Stomach (tissue), 19 donors: Measurements from ENCODE around the gene BCAS3. TPM values are rescaled to one million over a fixed set of nuclear protein-coding genes. Genes with fewer than 3 reads are reported as not detected.

Experiments used
- DNase-seq, 2 donors: peaks; one replicate each; pipeline versions ENCODE4 v3.0.0 to v3.0.0-alpha.2; 2013 to 2019
- H3K27ac ChIP-seq, 5 donors: fragments of 200-600 bp in 4 of 5; sonication (generic) in 4 of 5; one replicate each; pipeline ENCODE4 v1.5.1; 2013 to 2019; ENCODE audit warnings: mild to moderate bottlenecking in 1 of 5, moderate library complexity in 1 of 5
- H3K27me3 ChIP-seq, 3 donors: fragments of 200-600 bp; sonication (generic); one replicate each; pipeline ENCODE4 v1.5.1; 2017 to 2019; ENCODE audit warnings: mixed run types in 1 of 3
- H3K36me3 ChIP-seq, 4 donors: fragments of 200-600 bp; sonication (generic); 1 replicate in 3 of 4; 2 replicates in 1 of 4; pipeline ENCODE4 v1.5.1; 2016 to 2019
- H3K4me1 ChIP-seq, 4 donors: fragments of 200-600 bp; sonication (generic); one replicate each; pipeline ENCODE4 v1.5.1; 2016 to 2019
- H3K4me3 ChIP-seq, 4 donors: fragments of 200-600 bp; sonication (generic) in 3 of 4; one replicate each; pipeline ENCODE4 v1.5.1; 2016 to 2019; ENCODE audit warnings: mild to moderate bottlenecking in 1 of 4
- H3K9me3 ChIP-seq, 4 donors: fragments of 200-600 bp; sonication (generic); one replicate each; pipeline ENCODE4 v1.5.1; 2016 to 2019
- CTCF ChIP-seq, 7 experiments: fragments of 450-650 bp in 4 of 7; fragments of 200-600 bp in 3 of 7; sonication (generic) in 3 of 7; IDR thresholded peaks; one replicate each; pipeline ENCODE4 v1.5.1; 2016 to 2019; ENCODE audit warnings: antibody characterized with exemption in 7 of 7, control low read depth in 2 of 7, mild to moderate bottlenecking in 1 of 7
- EP300 ChIP-seq: sonication (generic); formaldehyde crosslinking; IDR thresholded peaks from one replicate; pipeline ENCODE4 v1.6.1; 2017; ENCODE audit warnings: antibody characterized with exemption
- POLR2A ChIP-seq, 4 donors: fragments of 450-650 bp; IDR thresholded peaks; one replicate each; pipeline ENCODE4 v1.6.1; 2016; ENCODE audit warnings: antibody characterized with exemption in 4 of 4, control low read depth in 2 of 4, mild to moderate bottlenecking in 1 of 4, moderate library complexity in 1 of 4
- POLR2AphosphoS5 ChIP-seq, 3 donors: sonication (generic); formaldehyde crosslinking; IDR thresholded peaks; one replicate each; pipeline ENCODE4 v1.6.1; 2016; ENCODE audit warnings: antibody characterized with exemption in 3 of 3
- WGBS, 5 donors: extraction: QIAGEN DNeasy Blood & Tissue Kit in 3 of 5; methylation state at CpG; one replicate each; pipeline versions ENCODE4 v1.1.5 to v1.1.7; 2013 to 2018; 5-methylcytosine and 5-hydroxymethylcytosine counted together
- intact Hi-C: fragments of 100-400 bp; cut with DNase I; formaldehyde crosslinking; loops from one replicate; pipeline ENCODE4 v1.15.1; 2023; ENCODE audit warnings: low total_unique reads
- long read RNA-seq, 10 donors: transcript quantifications; one replicate each; lab custom pipeline, GENCODE V29; 2026
- polyA plus RNA-seq, 3 donors: library from polyadenylated mRNA; stranded (reverse); fragments of 200-250 nt; gene quantifications; one replicate each; pipeline ENCODE4 v1.2.3, GENCODE V29; 2013
- total RNA-seq, 5 donors: library from RNA; depleted of rRNA; stranded (reverse); fragments of >200 nt; gene quantifications; one replicate each; pipeline versions ENCODE4 v1.1.0 to v1.2.3, GENCODE V29; 2014 to 2016
- donor health status: healthy with polysubstance abuse.
- donor health status: Bipolar disorder and iron deficiency.
- donor health status: healthy.

Gene BCAS3
- total RNA-seq = 100 to 1,000 TPM in 2 of 5 donors, 10 to 100 TPM in 2, 1 to 10 TPM in 1; 4.9 to 150 (median 43.2) TPM
- polyA plus RNA-seq = 1 to 10 TPM; 5.0 to 8.3 (median 6.7) TPM
- long read RNA-seq, donor 1 = 0 reads
- long read RNA-seq, donor 2, partial matches to known transcripts = 0 of 2 reads
- long read RNA-seq, donor 2, other reads (novel, unspliced or antisense) = 0 of 2 reads
- long read RNA-seq, donor 3, full-length matches to known transcripts = 1 of 1 reads
- long read RNA-seq, donor 3, partial matches to known transcripts = 0 of 1 reads
- long read RNA-seq, donor 3, other reads (novel, unspliced or antisense) = 0 of 1 reads
- long read RNA-seq, donor 4 = 0 reads
- long read RNA-seq, donor 5, full-length matches to known transcripts = 5 of 5 reads
- long read RNA-seq, donor 5, partial matches to known transcripts = 0 of 5 reads
- long read RNA-seq, donor 5, other reads (novel, unspliced or antisense) = 0 of 5 reads
- long read RNA-seq, donor 6, full-length matches to known transcripts = 8 of 8 reads
- long read RNA-seq, donor 6, partial matches to known transcripts = 0 of 8 reads
- long read RNA-seq, donor 6, other reads (novel, unspliced or antisense) = 0 of 8 reads
- long read RNA-seq, donor 7, full-length matches to known transcripts = 5 of 5 reads
- long read RNA-seq, donor 7, partial matches to known transcripts = 0 of 5 reads
- long read RNA-seq, donor 7, other reads (novel, unspliced or antisense) = 0 of 5 reads
- long read RNA-seq, donor 8, full-length matches to known transcripts = 2 of 2 reads
- long read RNA-seq, donor 8, partial matches to known transcripts = 0 of 2 reads
- long read RNA-seq, donor 8, other reads (novel, unspliced or antisense) = 0 of 2 reads
- long read RNA-seq, donor 9, full-length matches to known transcripts = 2 of 8 reads
- long read RNA-seq, donor 9, partial matches to known transcripts = 0 of 8 reads
- long read RNA-seq, donor 9, other reads (novel, unspliced or antisense) = 6 of 8 reads
- long read RNA-seq, donor 10 = 0 reads

DNA sequence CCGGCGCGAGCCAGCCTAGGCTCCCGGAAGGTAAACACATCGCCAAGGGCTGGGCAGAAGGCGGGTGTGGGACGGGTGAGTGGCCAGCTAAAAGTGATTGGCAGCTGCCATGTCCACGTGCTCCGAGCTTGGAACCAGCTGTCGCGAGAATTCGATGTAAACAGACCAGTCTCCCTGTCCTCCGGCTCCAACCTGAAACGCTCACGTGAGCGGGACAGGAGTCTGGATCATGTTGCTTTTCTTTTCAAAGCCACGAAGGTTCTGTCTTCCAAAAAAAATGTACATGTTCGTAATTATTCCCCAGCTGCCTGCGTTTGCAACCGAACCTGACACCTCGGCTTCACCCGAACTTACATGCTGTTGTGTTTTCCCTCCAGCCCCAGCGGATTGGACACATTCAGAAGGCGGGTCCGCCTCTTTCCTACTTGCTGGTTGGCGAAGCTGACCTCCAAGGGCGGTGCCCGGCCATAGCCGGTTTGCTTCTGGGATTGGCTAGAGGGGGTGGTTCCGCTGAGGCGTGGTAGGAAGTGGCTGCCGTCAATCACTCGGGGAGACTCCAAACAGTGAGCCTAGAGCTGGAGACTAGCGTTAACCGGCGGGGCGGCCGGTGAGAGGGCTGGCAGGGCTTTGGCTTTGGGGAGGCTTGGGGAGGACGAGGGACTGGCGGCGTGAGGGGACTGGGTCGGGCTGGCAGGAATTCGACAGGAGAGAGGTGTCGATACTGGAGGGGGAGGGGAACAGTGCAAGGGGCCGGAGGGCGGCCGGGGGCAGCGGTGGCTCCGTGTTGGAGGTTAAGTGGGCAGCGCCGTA lies at the start of gene BCAS3:
Gene BCAS3, plus strand, starts transcription at position 544 of the 810 bp plus-strand sequence.
- H3K27me3 ChIP-seq = no peaks in the 10 kb centered on the region
- peaks cover 0 to 22% (median 19%) of the 10 kb centered on the region in 4 donors for H3K36me3 ChIP-seq
- peaks cover 0 to 4% (median 0%) of the 10 kb centered on the region in 4 donors for H3K9me3 ChIP-seq
- intact Hi-C loops = no loop called here
- DNase-seq = peak; percentile 97 to 99
- peak within 1 kb of the TSS; percentile 74 to 81 (median 79) for H3K27ac ChIP-seq
- H3K4me3 ChIP-seq = peak within 1 kb of the TSS; percentile 62 to 94 (median 83)
- TF ChIP-seq POLR2AphosphoS5 (IDR thresholded peaks at IDR 0.05) (peak; percentile 75 to 94 (median 94)), POLR2A (IDR thresholded peaks at IDR 0.05) (peak in 2 of 4 donors; percentile 50 to 86), EP300 (no peak), CTCF (IDR thresholded peaks at IDR 0.05) (peak in 1 of 7 experiments; percentile 8)
- 0 to 1% (median 1%) methylated on average over 45 to 51 of the region's 51 CpGs for WGBS, 5 donors
- H3K4me1 ChIP-seq = peaks cover 12 to 20% (median 19%) of the 10 kb centered on the region in 4 donors

DNA sequence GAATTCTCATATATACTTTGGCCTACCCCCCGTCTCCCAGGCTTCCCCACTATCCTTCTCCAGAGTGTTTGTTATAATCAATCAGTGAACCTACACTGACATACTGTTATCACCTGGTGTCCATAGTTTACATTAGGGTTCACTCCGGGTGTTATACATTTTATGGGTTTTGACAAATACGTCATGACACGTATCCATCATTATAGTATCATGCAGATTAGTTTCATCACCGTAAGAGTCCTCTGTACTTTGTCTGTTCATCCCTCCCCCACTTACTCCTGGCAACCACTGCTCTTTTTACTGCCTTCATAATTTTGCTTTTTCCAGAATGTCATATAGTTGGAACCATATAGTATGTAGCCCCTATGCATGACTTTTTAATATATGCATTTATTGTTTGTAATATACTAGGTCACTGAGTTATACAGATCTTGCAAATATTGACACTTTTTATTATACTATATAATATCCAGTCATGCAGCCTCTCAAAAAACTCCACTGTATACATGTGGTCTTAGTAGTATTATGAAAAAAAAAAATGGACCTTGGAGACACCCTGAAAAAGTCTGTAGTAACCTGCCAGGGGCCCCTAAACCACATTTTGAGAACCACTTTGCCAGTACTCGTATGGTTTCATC lies 49.3 kb upstream of the BCAS3 start:
- Histone ChIP-seq H3K36me3 (peaks cover 4 to 40% (median 28%) of the 10 kb centered on the region in 4 donors), H3K4me3 (no peak overlapping the region), H3K27ac (no peak overlapping the region), H3K4me1 (no peaks in the 10 kb centered on the region), H3K9me3 (no peaks in the 10 kb centered on the region), H3K27me3 (no peaks in the 10 kb centered on the region)
- intact Hi-C loops = no loop called here
- no peak for TF ChIP-seq EP300
- no peak for TF ChIP-seq POLR2A (IDR thresholded peaks at IDR 0.05)
- no peak for TF ChIP-seq CTCF (IDR thresholded peaks at IDR 0.05)
- no peak for TF ChIP-seq POLR2AphosphoS5 (IDR thresholded peaks at IDR 0.05)
- 77 to 90% (median 88%) methylated on average over 6 of the region's 6 CpGs for WGBS, 5 donors
- DNase-seq = no peak

DNA sequence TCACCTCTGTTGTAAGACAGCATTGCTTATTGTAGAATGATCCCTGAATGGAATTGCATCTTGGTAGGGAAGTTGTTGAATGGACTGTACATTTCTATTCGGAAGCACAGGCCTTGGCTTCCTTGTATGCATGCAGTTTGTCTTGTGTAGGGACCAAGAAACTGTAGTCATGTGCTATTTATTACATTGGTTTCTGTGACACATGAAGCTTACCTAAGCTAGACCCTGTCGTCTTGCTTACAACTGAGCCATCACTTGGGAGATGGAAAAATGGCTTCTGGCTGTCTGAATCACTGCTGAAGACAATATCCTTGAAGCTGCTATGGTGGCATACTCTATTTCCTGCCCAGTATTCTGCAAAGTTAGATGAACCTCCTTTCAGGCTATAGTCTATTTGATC lies 48.5 kb upstream of the BCAS3 start:
- WGBS, 5 donors = 84 to 95% (median 86%) methylated on average over 2 of the region's 2 CpGs
- H3K36me3 ChIP-seq = peaks cover 6 to 45% (median 33%) of the 10 kb centered on the region in 4 donors
- no peaks in the 10 kb centered on the region for H3K9me3 ChIP-seq
- TF ChIP-seq EP300 (no peak), POLR2A (IDR thresholded peaks at IDR 0.05) (no peak), CTCF (IDR thresholded peaks at IDR 0.05) (no peak)
- no peaks in the 10 kb centered on the region for H3K4me1 ChIP-seq
- intact Hi-C loops = no loop called here
- no peak overlapping the region for H3K4me3 ChIP-seq
- no peak for DNase-seq
- H3K27me3 ChIP-seq = no peaks in the 10 kb centered on the region
- H3K27ac ChIP-seq = no peak overlapping the region
